Uterus (tissue), 4 donors: ENCODE results near the gene CMTM8. TPM values are rescaled to one million over a fixed set of nuclear protein-coding genes. Genes with fewer than 3 reads are reported as not detected.

Experiments used
- DNase-seq, 2 donors: peaks; one replicate each; pipeline ENCODE4 v3.0.0-alpha.2; 2019 to 2020
- H3K27ac ChIP-seq, 2 donors: fragments of 200-600 bp; sonication (generic); 1 replicate in 1 of 2; 2 replicates in 1 of 2; pipeline ENCODE4 v1.5.1; 2016 to 2018
- H3K27me3 ChIP-seq, 2 donors: fragments of 200-600 bp; sonication (generic); one replicate each; pipeline ENCODE4 v1.5.1; 2018 to 2019; ENCODE audit warnings: control low read depth in 1 of 2
- H3K36me3 ChIP-seq, 2 donors: fragments of 200-600 bp; sonication (generic); one replicate each; pipeline ENCODE4 v1.5.1; 2019; ENCODE audit warnings: control low read depth in 1 of 2
- H3K4me1 ChIP-seq, 2 donors: fragments of 200-600 bp; sonication (generic); one replicate each; pipeline ENCODE4 v1.5.1; 2018 to 2019; ENCODE audit warnings: control low read depth in 1 of 2
- H3K4me3 ChIP-seq, 2 donors: fragments of 200-600 bp; sonication (generic); 1 replicate in 1 of 2; 2 replicates in 1 of 2; pipeline ENCODE4 v1.5.1; 2018 to 2019; ENCODE audit warnings: mild to moderate bottlenecking in 1 of 2
- H3K9me3 ChIP-seq, 2 donors: fragments of 200-600 bp; sonication (generic); one replicate each; pipeline ENCODE4 v1.5.1; 2019; ENCODE audit warnings: control low read depth in 1 of 2
- POLR2A ChIP-seq, 2 donors: fragments of 450-650 bp; IDR thresholded peaks; one replicate each; pipeline ENCODE4 v1.6.1; 2016; ENCODE audit warnings: antibody characterized with exemption in 2 of 2, mild to moderate bottlenecking in 1 of 2, moderate library complexity in 1 of 2
- intact Hi-C: fragments of 100-400 bp; cut with DNase I; formaldehyde crosslinking; loops from one replicate; pipeline ENCODE4 v1.15.1; 2023; ENCODE audit warnings: low total_unique reads
- total RNA-seq, 4 donors: library from RNA; depleted of rRNA in 3 of 4; stranded (reverse); fragments of >200 nt in 3 of 4; gene quantifications; one replicate each; pipeline versions ENCODE4 v1.1.0 to v1.2.4, GENCODE V29; 2014 to 2023
- TF ChIP-seq, protein P1 (sequence below), 4 experiments: fragments of 200-600 bp in 2 of 4; fragments of 450-650 bp in 2 of 4; sonication (generic) in 2 of 4; IDR thresholded peaks; one replicate each; pipeline ENCODE4 v1.5.1; 2016 to 2019; ENCODE audit warnings: antibody characterized with exemption in 4 of 4, mild to moderate bottlenecking in 2 of 4, moderate library complexity in 1 of 4
- donor health status: DM: yes; HTN: yes; CAD: no.

Gene CMTM8
- total RNA-seq, 4 donors from 2014 or later = 1.5 to 4.7 (median 2.5) TPM

GRCh38 chr3:32202496-32202895 is 36.0 kb upstream of the CMTM8 start:
- Histone ChIP-seq H3K36me3 (no peaks in the 10 kb centered on the region), H3K27me3 (no peaks in the 10 kb centered on the region), H3K4me1 (no peaks in the 10 kb centered on the region), H3K4me3 (no peak overlapping the region), H3K27ac (no peak overlapping the region), H3K9me3 (no peaks in the 10 kb centered on the region)
- no peak for DNase-seq
- TF ChIP-seq, protein P1, sequence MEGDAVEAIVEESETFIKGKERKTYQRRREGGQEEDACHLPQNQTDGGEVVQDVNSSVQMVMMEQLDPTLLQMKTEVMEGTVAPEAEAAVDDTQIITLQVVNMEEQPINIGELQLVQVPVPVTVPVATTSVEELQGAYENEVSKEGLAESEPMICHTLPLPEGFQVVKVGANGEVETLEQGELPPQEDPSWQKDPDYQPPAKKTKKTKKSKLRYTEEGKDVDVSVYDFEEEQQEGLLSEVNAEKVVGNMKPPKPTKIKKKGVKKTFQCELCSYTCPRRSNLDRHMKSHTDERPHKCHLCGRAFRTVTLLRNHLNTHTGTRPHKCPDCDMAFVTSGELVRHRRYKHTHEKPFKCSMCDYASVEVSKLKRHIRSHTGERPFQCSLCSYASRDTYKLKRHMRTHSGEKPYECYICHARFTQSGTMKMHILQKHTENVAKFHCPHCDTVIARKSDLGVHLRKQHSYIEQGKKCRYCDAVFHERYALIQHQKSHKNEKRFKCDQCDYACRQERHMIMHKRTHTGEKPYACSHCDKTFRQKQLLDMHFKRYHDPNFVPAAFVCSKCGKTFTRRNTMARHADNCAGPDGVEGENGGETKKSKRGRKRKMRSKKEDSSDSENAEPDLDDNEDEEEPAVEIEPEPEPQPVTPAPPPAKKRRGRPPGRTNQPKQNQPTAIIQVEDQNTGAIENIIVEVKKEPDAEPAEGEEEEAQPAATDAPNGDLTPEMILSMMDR (IDR thresholded peaks at IDR 0.05) = no peak
- no peak for TF ChIP-seq POLR2A (IDR thresholded peaks at IDR 0.05)
- intact Hi-C loops = no loop called here

DNA sequence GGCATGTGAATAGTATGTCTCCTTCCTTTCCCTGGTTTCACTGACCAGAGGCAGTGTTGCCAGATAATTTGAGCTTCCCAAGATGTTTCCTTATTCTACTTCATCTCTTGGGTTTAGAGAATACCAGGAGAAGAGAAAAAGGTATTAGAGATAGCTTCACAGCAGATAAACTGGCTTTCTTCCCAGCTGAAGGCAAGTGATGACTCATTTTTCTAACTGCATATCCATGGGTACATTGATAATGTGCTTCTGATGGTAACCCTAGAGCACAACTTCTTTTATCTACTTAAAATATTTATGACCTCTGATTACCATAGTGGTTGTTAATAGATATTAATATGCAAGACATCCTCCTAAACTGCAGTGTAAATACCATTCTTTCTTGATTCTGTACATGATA is 34.6 kb upstream of the CMTM8 start:
- intact Hi-C loops = no loop called here
- DNase-seq = no peak
- H3K27ac ChIP-seq = no peak overlapping the region

GRCh38 chr3:32208447-32208846 is 30.0 kb upstream of the CMTM8 start:
- Histone ChIP-seq H3K36me3 (no peaks in the 10 kb centered on the region), H3K4me3 (no peak overlapping the region), H3K9me3 (no peaks in the 10 kb centered on the region), H3K27me3 (no peaks in the 10 kb centered on the region), H3K27ac (no peak overlapping the region), H3K4me1 (no peaks in the 10 kb centered on the region)
- DNase-seq = no peak
- intact Hi-C loops = no loop called here
- no peak for TF ChIP-seq POLR2A (IDR thresholded peaks at IDR 0.05)
- TF ChIP-seq, protein P1 (IDR thresholded peaks at IDR 0.05) = no peak

More for the DNA sequence above, 34.6 kb upstream of the CMTM8 start:
- H3K9me3 ChIP-seq = no peaks in the 10 kb centered on the region
- H3K27me3 ChIP-seq = no peaks in the 10 kb centered on the region
- TF ChIP-seq POLR2A (IDR thresholded peaks at IDR 0.05) = no peak
- TF ChIP-seq, protein P1 (IDR thresholded peaks at IDR 0.05) = no peak
- no peaks in the 10 kb centered on the region for H3K4me1 ChIP-seq
- no peaks in the 10 kb centered on the region for H3K36me3 ChIP-seq
- no peak overlapping the region for H3K4me3 ChIP-seq

GRCh38 chr3:32215185-32215584 is 23.3 kb upstream of the CMTM8 start:
- no peaks in the 10 kb centered on the region for H3K9me3 ChIP-seq
- TF ChIP-seq POLR2A (IDR thresholded peaks at IDR 0.05) = no peak
- TF ChIP-seq, protein P1 (IDR thresholded peaks at IDR 0.05) = no peak
- intact Hi-C loops = no loop called here
- no peak overlapping the region for H3K4me3 ChIP-seq
- H3K27me3 ChIP-seq = no peaks in the 10 kb centered on the region
- no peak for DNase-seq
- no peak overlapping the region for H3K27ac ChIP-seq
- H3K36me3 ChIP-seq = no peaks in the 10 kb centered on the region
- no peaks in the 10 kb centered on the region for H3K4me1 ChIP-seq

GRCh38 chr3:32216172-32216783 is 22.2 kb upstream of the CMTM8 start:
- H3K27ac ChIP-seq = no peak overlapping the region
- no peaks in the 10 kb centered on the region for H3K9me3 ChIP-seq
- no peak overlapping the region for H3K4me3 ChIP-seq
- TF ChIP-seq POLR2A (IDR thresholded peaks at IDR 0.05) = no peak
- TF ChIP-seq, protein P1 (IDR thresholded peaks at IDR 0.05) = no peak
- no peaks in the 10 kb centered on the region for H3K4me1 ChIP-seq
- H3K27me3 ChIP-seq = no peaks in the 10 kb centered on the region
- DNase-seq = no peak
- intact Hi-C loops = no loop called here
- H3K36me3 ChIP-seq = no peaks in the 10 kb centered on the region
